Naive thymus-derived CD8-positive, alpha-beta T cell (primary cell): ENCODE measurements around the gene FRY. TPM values are rescaled to one million over a fixed set of nuclear protein-coding genes. Genes with fewer than 3 reads are reported as not detected.
A peak's percentile ranks its signal among the peaks of the same experiment; 100 is the strongest.

ENCODE experiments used
- ATAC-seq, 2 donors: fragments of 150-1000 bp; cut with Tn5 transposase in 1 of 2; sonication (Bioruptor Pico), chemical (Tn5 transposase) in 1 of 2; 1 replicate in 1 of 2; 2 replicates in 1 of 2; pipeline ENCODE4 v1.10.0; 2021; ENCODE audit warnings: mild to moderate bottlenecking in 2 of 2, moderate library complexity in 2 of 2
- POLR2A ChIA-PET: fragments of 350-600 bp; sonication (Branson Sonifier 250); formaldehyde crosslinking; loops from one replicate; lab custom pipeline; 2021; ENCODE audit warnings: antibody characterized with exemption; lab: Charles Lee
- DNase-seq, 10 donors: peaks; one replicate each; pipeline versions ENCODE4 v3.0.0 to v3.0.0-alpha.2; 2020 to 2022
- H3K27ac Mint-ChIP-seq, 10 donors: one replicate each; pipeline ENCODE4 v1.8.0; 2020 to 2022; ENCODE audit warnings: mild to moderate bottlenecking in 10 of 10, mixed read lengths in 10 of 10, moderate library complexity in 4 of 10, inconsistent platforms in 1 of 10
- H3K27me3 Mint-ChIP-seq, 5 donors: one replicate each; pipeline ENCODE4 v1.8.0; 2021 to 2022; ENCODE audit warnings: mixed read lengths in 5 of 5
- H3K36me3 Mint-ChIP-seq, 3 donors: one replicate each; pipeline ENCODE4 v1.8.0; 2020 to 2022; ENCODE audit warnings: mixed read lengths in 3 of 3, mild to moderate bottlenecking in 2 of 3, inconsistent platforms in 1 of 3
- H3K4me1 Mint-ChIP-seq, 4 donors: one replicate each; pipeline ENCODE4 v1.8.0; 2021 to 2022; ENCODE audit warnings: mixed read lengths in 4 of 4
- H3K4me3 Mint-ChIP-seq, 10 donors: one replicate each; pipeline ENCODE4 v1.8.0; 2020 to 2022; ENCODE audit warnings: mild to moderate bottlenecking in 10 of 10, mixed read lengths in 10 of 10, moderate library complexity in 6 of 10, inconsistent platforms in 1 of 10
- H3K9me3 Mint-ChIP-seq, 9 donors: one replicate each; pipeline ENCODE4 v1.8.0; 2020 to 2022; ENCODE audit warnings: mixed read lengths in 9 of 9, mild to moderate bottlenecking in 3 of 9, inconsistent platforms in 1 of 9, moderate library complexity in 1 of 9
- polyA plus RNA-seq, 3 donors: library from polyadenylated mRNA; unstranded; fragments of 300-500 nt; fragmentation: Illumina TruSeq; gene quantifications; one replicate each; pipeline ENCODE4 v1.2.3, GENCODE V29; 2021
- total RNA-seq, 8 experiments: library from RNA in 2 of 8; stranded (reverse) in 2 of 8; gene quantifications; one replicate each; pipeline ENCODE4 v1.2.3 and lab custom pipeline; 2021 to 2026

Gene FRY
- total and polyA plus RNA-seq, 5 experiments from 2014 or later, result 0.08 to 1.4 (median 0.40) TPM

DNA sequence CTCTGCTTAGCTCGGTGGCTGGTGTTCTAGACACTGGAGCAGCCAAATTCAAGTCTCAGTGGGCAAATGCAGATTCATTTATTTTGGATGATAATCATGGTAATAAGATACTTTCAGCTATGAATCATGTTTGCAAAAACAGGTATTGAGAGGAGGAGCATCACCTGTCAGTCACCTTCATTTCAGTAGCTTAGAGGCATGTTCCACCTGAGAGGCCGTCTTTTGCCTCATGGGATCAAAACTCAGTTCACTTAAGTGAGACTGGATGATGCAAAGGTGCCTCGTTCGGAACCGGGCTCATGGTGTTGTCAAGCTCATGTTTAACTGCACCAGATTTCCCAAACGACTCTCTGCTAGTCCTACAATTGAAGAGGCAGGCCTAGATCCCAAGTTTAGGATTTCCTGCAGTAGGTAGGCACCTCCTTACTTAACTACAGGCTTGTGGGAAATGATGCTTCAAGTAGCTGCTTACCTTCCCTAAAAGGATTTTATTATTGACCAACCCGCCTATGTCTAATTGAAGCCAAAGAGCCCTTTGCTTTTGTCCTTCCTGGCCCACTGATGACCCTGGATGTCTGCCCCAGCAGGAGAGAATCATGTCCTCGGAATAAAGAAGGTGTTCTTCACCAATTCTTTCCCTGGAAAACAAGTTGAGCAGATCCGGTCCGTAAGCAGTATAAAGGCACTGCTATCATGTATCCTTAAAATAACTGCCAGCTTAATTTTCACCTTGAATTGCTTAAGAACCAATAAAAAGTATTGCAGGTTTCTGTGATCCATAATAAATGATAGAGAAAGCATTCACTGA lies 223.5 kb downstream of the FRY start:
- Mint-ChIP-seq H3K27me3 (no peaks in the 10 kb centered on the region), H3K4me1 (peaks cover 0 to 5% (median 0%) of the 10 kb centered on the region in 4 donors), H3K36me3 (no peaks in the 10 kb centered on the region), H3K4me3 (no peak overlapping the region), H3K27ac (no peak overlapping the region), H3K9me3 (no peaks in the 10 kb centered on the region)
- ATAC-seq (no peak), DNase-seq (no peak)
- POLR2A ChIA-PET, result no interaction called here

DNA sequence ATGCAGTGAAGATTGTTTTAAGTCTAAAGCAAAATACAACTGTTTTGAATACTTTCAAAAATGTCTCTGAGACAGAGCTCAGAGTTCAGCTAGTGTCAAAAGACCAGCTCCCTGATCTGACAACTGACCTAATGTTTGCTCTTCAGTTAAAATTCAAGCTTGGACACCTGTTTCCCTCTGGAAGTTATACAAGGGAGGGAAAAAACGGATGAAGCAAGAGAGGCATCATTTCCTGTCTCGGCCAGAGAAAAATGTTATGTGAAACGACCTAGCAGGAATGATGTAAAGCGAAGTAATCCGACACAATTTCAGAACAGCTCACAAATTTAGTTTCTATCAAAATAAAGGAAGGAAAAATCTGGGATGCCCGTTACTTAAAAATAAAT lies 224.1 kb downstream of the FRY start:
- H3K36me3 Mint-ChIP-seq, result no peaks in the 10 kb centered on the region
- peaks cover 0 to 5% (median 0%) of the 10 kb centered on the region in 4 donors for H3K4me1 Mint-ChIP-seq
- ATAC-seq (no peak), DNase-seq (no peak)
- POLR2A ChIA-PET, result no interaction called here
- H3K27ac Mint-ChIP-seq, result no peak overlapping the region
- H3K27me3 Mint-ChIP-seq, result no peaks in the 10 kb centered on the region
- no peak overlapping the region for H3K4me3 Mint-ChIP-seq
- H3K9me3 Mint-ChIP-seq, result no peaks in the 10 kb centered on the region

DNA sequence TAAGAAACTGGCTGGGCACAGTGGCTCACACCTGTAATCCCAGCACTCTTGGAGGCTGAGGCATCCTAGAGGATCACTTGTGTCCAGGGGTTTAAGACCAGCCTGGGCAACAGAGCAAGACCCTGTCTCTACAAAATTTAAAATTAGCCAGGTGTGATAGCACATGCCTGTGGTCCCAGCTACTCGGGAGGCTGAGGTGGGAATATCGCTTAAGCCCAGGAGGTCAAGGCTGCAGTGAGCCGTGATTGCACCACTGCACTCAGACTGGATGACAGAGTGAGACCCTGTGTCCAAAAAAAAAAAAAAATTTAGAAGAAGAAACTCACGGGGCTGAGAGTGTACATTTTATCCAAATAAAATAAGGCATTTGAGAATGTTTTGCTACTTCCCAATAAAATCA lies 224.7 kb downstream of the FRY start:
- Mint-ChIP-seq H3K4me3 (no peak overlapping the region), H3K4me1 (peaks cover 0 to 5% (median 0%) of the 10 kb centered on the region in 4 donors), H3K27me3 (no peaks in the 10 kb centered on the region), H3K9me3 (no peaks in the 10 kb centered on the region), H3K36me3 (no peaks in the 10 kb centered on the region), H3K27ac (no peak overlapping the region)
- ATAC-seq (no peak), DNase-seq (no peak)
- POLR2A ChIA-PET, result no interaction called here

DNA sequence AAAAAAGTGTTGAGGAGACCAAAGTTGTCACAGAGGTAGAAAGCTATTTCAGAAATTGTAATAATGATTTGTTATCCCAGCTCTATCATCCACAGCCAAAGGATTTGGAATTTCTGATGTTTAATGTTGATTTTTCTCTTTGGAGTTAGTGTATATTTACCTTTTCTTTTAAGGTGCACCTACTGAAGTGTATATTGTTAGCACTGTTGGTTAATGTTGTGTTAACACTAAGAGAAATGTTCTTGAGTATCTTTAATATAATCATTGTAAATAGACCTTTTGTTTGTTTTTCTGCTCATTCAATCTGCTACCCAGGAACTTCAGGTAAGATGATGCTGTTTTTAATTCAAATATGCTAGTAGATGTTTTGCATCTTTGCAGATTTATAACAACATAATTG lies 226.1 kb downstream of the FRY start:
- ATAC-seq, result no peak
- no peak overlapping the region for H3K4me3 Mint-ChIP-seq
- POLR2A ChIA-PET, result no interaction called here
- no peak for DNase-seq
- H3K27me3 Mint-ChIP-seq, result no peaks in the 10 kb centered on the region
- no peak overlapping the region for H3K27ac Mint-ChIP-seq
- no peaks in the 10 kb centered on the region for H3K9me3 Mint-ChIP-seq
- H3K36me3 Mint-ChIP-seq, result no peaks in the 10 kb centered on the region
- H3K4me1 Mint-ChIP-seq, result peaks cover 0 to 5% (median 0%) of the 10 kb centered on the region in 4 donors

DNA sequence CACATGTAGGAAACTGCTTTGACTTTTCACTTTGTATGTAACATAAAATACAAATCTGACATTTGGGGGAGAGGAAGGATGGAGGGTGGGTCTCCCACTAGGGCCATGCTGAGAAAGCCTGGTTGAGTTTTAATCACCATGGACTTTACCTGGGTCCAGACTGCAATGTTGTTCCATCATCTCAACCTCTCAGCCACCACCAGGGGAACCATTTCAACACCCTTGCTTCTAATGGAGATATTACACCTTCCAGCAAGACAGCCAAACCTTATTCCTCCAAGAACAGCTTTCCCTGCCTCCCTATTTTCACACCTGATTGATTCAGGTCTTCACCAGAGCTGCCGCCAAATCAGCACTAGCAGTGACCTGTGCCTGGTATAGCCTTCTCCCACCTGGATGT lies 227.5 kb downstream of the FRY start:
- no peak overlapping the region for H3K27ac Mint-ChIP-seq
- POLR2A ChIA-PET, result no interaction called here
- DNase-seq (no peak), ATAC-seq (no peak)
- no peaks in the 10 kb centered on the region for H3K9me3 Mint-ChIP-seq
- H3K36me3 Mint-ChIP-seq, result no peaks in the 10 kb centered on the region
- peaks cover 0 to 4% (median 0%) of the 10 kb centered on the region in 4 donors for H3K4me1 Mint-ChIP-seq
- H3K27me3 Mint-ChIP-seq, result no peaks in the 10 kb centered on the region
- no peak overlapping the region for H3K4me3 Mint-ChIP-seq

DNA sequence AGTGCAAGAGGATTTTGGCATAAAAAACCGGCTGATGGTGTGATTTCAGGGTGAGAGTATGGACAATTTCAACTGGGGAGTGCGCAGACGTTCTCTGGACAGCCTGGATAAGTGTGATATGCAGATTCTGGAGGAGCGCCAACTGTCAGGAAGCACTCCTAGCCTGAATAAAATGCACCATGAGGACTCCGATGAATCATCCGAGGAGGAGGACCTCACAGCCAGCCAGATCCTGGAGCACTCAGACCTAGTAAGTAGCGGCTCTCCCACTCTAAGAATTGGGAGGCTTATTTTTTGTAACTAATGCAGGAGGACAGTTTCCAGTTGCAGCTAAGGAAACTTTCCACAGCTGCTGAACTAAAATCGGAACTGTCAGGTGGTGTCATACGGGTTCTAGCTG lies 230.0 kb downstream of the FRY start:
- H3K9me3 Mint-ChIP-seq, result no peaks in the 10 kb centered on the region
- ATAC-seq, result no peak
- H3K4me1 Mint-ChIP-seq, result no peaks in the 10 kb centered on the region
- no peaks in the 10 kb centered on the region for H3K27me3 Mint-ChIP-seq
- POLR2A ChIA-PET, result no interaction called here
- no peak overlapping the region for H3K4me3 Mint-ChIP-seq
- H3K36me3 Mint-ChIP-seq, result no peaks in the 10 kb centered on the region
- no peak for DNase-seq
- H3K27ac Mint-ChIP-seq, result no peak overlapping the region

DNA sequence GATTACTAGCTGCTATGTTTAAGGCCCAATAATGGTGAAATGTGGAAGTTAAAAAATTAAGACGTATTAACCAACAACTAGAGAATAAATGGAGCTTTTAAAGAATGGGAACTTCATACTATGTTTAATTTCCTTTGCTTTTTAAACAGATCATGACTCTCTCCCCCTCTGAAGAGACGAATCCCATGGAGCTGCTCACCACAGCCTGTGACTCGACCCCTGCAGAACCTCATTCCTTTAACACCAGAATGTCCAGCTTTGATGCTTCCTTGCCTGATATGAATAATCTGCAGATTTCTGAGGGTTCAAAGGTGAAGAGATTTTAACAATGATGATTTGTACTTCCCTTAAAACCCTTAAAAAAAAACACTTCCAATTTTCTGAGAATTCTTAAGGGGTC lies 230.6 kb downstream of the FRY start:
- DNase-seq (no peak), ATAC-seq (no peak)
- POLR2A ChIA-PET, result no interaction called here
- Mint-ChIP-seq H3K4me1 (no peaks in the 10 kb centered on the region), H3K36me3 (no peaks in the 10 kb centered on the region), H3K27ac (no peak overlapping the region), H3K9me3 (no peaks in the 10 kb centered on the region), H3K27me3 (no peaks in the 10 kb centered on the region), H3K4me3 (no peak overlapping the region)

DNA sequence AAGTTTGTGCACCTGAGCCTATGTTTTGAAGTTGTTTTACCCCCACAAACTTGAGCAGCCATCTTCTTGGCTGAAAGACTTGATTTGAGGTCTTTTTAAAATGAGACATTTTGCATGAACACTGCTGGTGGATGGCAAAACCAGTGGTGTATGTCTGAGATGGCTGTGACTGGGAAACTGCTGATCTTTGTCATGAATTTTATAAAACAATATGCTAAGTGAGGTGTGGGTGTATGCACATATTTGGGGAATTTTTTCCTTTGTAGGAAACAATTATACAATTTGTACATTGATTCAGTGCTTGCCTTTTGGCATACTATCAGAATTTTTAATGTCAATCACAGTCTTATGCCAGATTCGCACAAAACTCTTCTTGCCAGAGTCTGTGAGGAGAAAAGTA lies 231.0 kb downstream of the FRY start:
- DNase-seq (no peak), ATAC-seq (no peak)
- H3K36me3 Mint-ChIP-seq, result no peaks in the 10 kb centered on the region
- POLR2A ChIA-PET, result no interaction called here
- no peak overlapping the region for H3K27ac Mint-ChIP-seq
- H3K4me1 Mint-ChIP-seq, result no peaks in the 10 kb centered on the region
- H3K9me3 Mint-ChIP-seq, result no peaks in the 10 kb centered on the region
- H3K27me3 Mint-ChIP-seq, result no peaks in the 10 kb centered on the region
- H3K4me3 Mint-ChIP-seq, result no peak overlapping the region

DNA sequence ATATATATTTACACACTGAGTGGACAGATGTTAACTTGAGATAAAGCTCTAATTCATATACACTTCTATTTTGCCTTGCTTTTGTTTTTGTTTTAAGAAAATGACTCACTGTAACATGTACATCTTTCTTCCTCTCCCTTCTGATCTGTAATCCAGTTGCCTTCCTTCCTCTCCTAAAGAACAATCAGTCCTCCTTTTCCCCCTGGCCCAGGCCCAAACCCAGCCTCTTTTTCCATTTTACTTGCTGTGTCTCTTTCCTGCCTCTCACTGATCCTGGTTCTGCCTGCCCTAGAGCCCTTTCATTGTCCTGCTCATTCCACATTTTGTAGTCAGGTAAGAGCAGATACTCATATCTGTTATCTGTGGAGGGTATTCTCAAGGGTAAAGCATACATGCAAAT lies 232.8 kb downstream of the FRY start:
- Mint-ChIP-seq H3K27ac (no peak overlapping the region), H3K27me3 (no peaks in the 10 kb centered on the region), H3K9me3 (no peaks in the 10 kb centered on the region), H3K4me1 (no peaks in the 10 kb centered on the region), H3K4me3 (no peak overlapping the region), H3K36me3 (no peaks in the 10 kb centered on the region)
- ATAC-seq (no peak), DNase-seq (no peak)
- POLR2A ChIA-PET, result no interaction called here

DNA sequence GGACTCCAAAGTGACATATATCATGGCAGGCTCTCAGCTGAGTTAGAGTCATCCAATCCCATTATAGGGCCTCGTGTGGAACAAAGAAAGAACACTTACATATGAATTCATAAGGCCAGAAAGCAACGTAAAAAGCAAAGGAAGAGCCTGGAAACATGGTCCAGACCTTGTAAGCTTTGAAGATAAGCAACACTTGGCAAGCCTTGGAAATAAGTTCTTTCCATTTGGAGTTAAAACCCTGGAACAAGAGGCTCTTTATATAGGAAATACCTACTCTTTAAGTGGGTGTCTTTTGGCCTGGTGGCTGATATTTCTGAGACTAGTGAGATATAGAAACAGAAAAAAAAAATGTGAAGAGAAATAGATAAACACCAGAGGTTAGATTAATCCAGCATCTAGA lies 234.2 kb downstream of the FRY start:
- no peaks in the 10 kb centered on the region for H3K27me3 Mint-ChIP-seq
- no peaks in the 10 kb centered on the region for H3K9me3 Mint-ChIP-seq
- DNase-seq, result no peak
- H3K4me3 Mint-ChIP-seq, result no peak overlapping the region
- H3K36me3 Mint-ChIP-seq, result no peaks in the 10 kb centered on the region
- no peak overlapping the region for H3K27ac Mint-ChIP-seq
- no peak for ATAC-seq
- POLR2A ChIA-PET, result no interaction called here
- no peaks in the 10 kb centered on the region for H3K4me1 Mint-ChIP-seq

DNA sequence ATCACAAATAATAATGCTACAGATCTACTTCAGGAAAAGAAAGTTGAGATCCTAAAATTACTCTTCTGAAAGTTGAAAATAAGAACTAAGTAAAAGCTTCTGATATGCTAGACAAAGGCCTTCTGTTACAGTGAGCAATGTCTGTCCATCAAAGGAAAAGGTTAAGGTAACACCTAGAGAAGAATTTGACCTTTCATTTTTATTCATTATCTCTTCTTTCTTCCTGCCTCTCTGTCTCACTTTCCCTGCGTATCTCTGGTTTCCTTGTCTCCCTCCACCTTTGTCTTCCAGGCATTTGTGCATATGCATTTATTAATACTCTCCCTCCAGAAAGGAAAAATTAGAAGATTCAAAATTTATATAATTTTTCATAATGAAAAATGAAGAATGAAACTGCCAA lies 234.6 kb downstream of the FRY start:
- H3K36me3 Mint-ChIP-seq, result no peaks in the 10 kb centered on the region
- no peaks in the 10 kb centered on the region for H3K27me3 Mint-ChIP-seq
- no peaks in the 10 kb centered on the region for H3K9me3 Mint-ChIP-seq
- DNase-seq (no peak), ATAC-seq (no peak)
- H3K4me1 Mint-ChIP-seq, result no peaks in the 10 kb centered on the region
- peak overlapping the region in 1 of 10 donors; percentile 73 for H3K27ac Mint-ChIP-seq
- POLR2A ChIA-PET, result no interaction called here
- no peak overlapping the region for H3K4me3 Mint-ChIP-seq

DNA sequence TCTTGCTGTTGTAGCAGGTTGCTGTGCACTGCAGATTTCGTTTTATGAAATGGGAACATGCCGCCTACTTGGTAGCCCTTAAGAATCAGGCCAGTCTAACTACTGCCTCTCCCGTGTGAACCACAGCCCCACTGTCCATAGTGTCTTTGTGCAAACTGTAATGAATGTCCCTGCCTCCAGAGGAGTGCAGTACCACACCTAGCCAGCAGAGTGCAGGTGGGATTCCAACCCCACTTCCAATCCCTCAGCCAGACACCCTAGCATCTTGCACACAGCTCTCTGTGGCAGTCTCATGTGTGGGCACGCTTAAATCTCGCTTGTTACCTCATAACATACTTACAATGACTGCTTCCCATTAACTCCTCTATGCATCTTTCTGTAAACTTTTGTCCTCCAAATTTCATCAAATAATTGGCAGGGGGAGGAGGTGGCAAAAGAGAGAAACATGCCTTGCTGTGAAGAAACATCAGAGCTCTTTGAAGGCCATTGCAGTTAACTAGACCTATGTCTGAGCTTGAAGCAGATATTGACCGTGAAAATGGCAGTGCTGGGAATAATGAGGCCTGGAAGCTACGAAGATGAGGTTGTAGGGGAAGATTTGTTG lies 236.4 kb downstream of the FRY start:
- Mint-ChIP-seq H3K27ac (no peak overlapping the region), H3K36me3 (no peaks in the 10 kb centered on the region), H3K27me3 (no peaks in the 10 kb centered on the region), H3K9me3 (no peaks in the 10 kb centered on the region), H3K4me3 (no peak overlapping the region), H3K4me1 (no peaks in the 10 kb centered on the region)
- ATAC-seq (peak; percentile 80), DNase-seq (peak; percentile 7 to 64 (median 34))
- POLR2A ChIA-PET, result no interaction called here

DNA sequence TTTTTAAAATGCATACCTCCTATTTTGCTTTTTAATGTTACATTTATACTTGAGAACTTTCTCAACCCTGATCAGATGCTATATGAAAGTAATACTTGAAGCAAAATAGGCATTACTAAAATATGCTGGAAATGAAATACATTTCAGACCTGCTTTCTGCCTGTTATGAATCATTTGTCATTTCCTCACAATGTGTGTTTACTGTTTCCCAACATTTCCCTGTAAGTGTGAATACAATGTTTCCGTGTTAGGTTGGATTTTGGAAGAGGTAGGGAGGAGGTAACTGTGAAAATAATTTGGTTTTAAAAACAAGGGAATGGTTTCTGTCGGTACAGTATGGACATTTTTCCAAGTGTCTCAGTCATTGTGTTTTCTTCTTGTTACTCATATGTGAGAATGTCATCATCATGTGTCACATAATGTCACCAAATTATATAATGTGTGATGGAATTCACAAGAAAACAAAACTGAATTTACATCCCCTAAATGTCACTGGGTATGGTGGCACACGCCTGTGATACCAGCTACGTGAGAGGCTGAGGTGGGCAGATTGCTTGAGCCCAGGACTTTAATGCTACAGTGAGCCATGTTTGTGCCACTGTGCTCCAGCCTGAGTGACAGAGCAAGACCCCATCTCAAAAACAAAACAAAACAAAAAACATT lies 240.6 kb downstream of the FRY start:
- H3K36me3 Mint-ChIP-seq, result no peaks in the 10 kb centered on the region
- H3K4me1 Mint-ChIP-seq, result no peaks in the 10 kb centered on the region
- H3K27ac Mint-ChIP-seq, result peak overlapping the region in 1 of 10 donors; percentile 18
- H3K27me3 Mint-ChIP-seq, result no peaks in the 10 kb centered on the region
- POLR2A ChIA-PET, result no interaction called here
- ATAC-seq (no peak), DNase-seq (no peak)
- no peak overlapping the region for H3K4me3 Mint-ChIP-seq
- no peaks in the 10 kb centered on the region for H3K9me3 Mint-ChIP-seq
